Measurements from ENCODE around the gene OR8D2. TPM values are rescaled to one million over a fixed set of nuclear protein-coding genes. Genes with fewer than 3 reads are reported as not detected.

Gene OR8D2
- total RNA-seq, 4 donors from 2014 or later: not detected

DNA sequence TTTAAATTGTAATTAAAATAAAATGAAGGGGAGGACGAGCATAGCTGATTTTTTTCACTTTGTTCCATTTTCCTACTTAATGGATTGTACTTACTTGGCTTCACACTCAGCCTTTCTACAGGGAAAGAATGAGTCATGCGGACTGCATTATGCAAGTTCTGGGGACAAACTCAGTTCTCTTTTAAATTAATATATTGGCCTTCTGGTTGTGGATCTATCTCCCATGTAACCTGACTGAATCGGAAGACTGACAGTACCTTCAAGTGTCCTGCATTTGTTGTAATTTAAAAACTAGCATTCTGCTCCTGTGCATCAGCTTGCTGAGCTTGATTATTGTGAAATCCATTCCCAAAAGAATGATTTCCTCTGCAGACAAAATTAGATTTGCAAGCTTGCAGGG lies 18.4 kb downstream of the OR8D2 start:
- in situ Hi-C loops (cut with MboI; ENCODE audit: low pct_ligation_motif_present in 1 of 4, low pct_unique_long_range_greater_than_20kb in 1 of 4, low sequenced_read_pairs in 3 of 4): no loop called here
- DNase-seq: no peak
- 68% methylated on average over 2 to 3 of the region's 3 CpGs for WGBS, 2 donors (ENCODE audit: low coverage in 1 of 2)
- no peaks in the 10 kb centered on the region for H3K36me3 ChIP-seq
- H3K9me3 ChIP-seq: no peaks in the 10 kb centered on the region
- TF ChIP-seq POLR2AphosphoS5 (IDR thresholded peaks at IDR 0.05) (no peak), EP300 (IDR thresholded peaks at IDR 0.05; ENCODE audit: low read depth) (no peak)
- TF ChIP-seq, protein P1, sequence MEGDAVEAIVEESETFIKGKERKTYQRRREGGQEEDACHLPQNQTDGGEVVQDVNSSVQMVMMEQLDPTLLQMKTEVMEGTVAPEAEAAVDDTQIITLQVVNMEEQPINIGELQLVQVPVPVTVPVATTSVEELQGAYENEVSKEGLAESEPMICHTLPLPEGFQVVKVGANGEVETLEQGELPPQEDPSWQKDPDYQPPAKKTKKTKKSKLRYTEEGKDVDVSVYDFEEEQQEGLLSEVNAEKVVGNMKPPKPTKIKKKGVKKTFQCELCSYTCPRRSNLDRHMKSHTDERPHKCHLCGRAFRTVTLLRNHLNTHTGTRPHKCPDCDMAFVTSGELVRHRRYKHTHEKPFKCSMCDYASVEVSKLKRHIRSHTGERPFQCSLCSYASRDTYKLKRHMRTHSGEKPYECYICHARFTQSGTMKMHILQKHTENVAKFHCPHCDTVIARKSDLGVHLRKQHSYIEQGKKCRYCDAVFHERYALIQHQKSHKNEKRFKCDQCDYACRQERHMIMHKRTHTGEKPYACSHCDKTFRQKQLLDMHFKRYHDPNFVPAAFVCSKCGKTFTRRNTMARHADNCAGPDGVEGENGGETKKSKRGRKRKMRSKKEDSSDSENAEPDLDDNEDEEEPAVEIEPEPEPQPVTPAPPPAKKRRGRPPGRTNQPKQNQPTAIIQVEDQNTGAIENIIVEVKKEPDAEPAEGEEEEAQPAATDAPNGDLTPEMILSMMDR (IDR thresholded peaks at IDR 0.05): no peak
- no peak overlapping the region for H3K4me3 ChIP-seq
- intact Hi-C loops (cut with DNase I; ENCODE audit: low total_unique reads): no loop called here
- no peaks in the 10 kb centered on the region for H3K4me1 ChIP-seq
- H3K27ac ChIP-seq: no peak overlapping the region
- no peaks in the 10 kb centered on the region for H3K27me3 ChIP-seq

DNA sequence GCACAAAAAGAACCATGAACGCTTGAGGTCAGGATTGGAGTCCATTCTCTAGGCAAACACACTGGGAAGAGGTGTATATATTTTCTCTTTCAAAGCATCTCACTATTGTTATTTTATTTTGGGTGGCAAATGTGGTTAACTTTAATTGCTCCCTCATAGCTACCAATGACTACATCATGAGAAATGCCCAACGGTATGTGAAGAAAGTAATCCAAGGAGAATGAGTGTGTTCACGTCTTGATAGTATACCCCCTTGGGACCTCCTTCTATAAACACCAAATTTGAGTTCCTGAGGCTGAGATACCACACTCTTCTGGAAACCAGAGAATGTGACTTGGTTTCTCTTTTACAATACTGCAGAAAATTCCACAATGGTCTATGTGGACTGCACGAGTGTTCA lies 22.1 kb downstream of the OR8D2 start:
- in situ Hi-C loops (cut with MboI; ENCODE audit: low pct_ligation_motif_present in 1 of 4, low pct_unique_long_range_greater_than_20kb in 1 of 4, low sequenced_read_pairs in 3 of 4) (no loop called here), intact Hi-C loops (cut with DNase I; ENCODE audit: low total_unique reads) (no loop called here)
- 78% methylated on average over 4 of the region's 4 CpGs for WGBS, 2 donors (ENCODE audit: low coverage in 1 of 2)
- DNase-seq: no peak
- Histone ChIP-seq H3K27ac (no peak overlapping the region), H3K36me3 (no peaks in the 10 kb centered on the region), H3K27me3 (no peaks in the 10 kb centered on the region), H3K4me1 (no peaks in the 10 kb centered on the region), H3K9me3 (no peaks in the 10 kb centered on the region), H3K4me3 (no peak overlapping the region)
- TF ChIP-seq, protein P1 (IDR thresholded peaks at IDR 0.05): no peak

DNA sequence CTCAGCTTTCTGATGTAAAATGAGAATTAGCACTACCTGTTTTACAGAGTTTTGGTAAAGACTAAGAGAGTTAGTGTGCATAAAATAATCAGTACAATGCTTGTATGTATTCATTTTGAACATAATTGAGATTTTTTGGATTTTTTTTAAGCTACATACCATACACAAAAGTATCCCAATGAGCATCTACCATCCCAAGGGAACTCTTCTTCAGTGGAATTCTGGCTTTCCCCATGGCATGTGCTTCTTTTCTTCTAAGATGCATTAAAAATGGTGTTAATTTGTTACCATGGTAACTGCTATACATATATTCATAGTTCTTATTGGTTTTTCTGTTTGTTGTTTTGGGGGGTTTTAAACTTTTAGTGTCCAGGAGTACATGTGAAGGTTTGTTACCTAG lies 24.0 kb downstream of the OR8D2 start:
- Histone ChIP-seq H3K27ac (no peak overlapping the region), H3K36me3 (no peaks in the 10 kb centered on the region), H3K4me3 (no peak overlapping the region), H3K4me1 (no peaks in the 10 kb centered on the region), H3K9me3 (no peaks in the 10 kb centered on the region), H3K27me3 (no peaks in the 10 kb centered on the region)
- no peak for DNase-seq
- in situ Hi-C loops (cut with MboI; ENCODE audit: low pct_ligation_motif_present in 1 of 4, low pct_unique_long_range_greater_than_20kb in 1 of 4, low sequenced_read_pairs in 3 of 4): no loop called here
- TF ChIP-seq EP300 (IDR thresholded peaks at IDR 0.05; ENCODE audit: low read depth) (no peak), POLR2A (IDR thresholded peaks at IDR 0.05) (no peak), POLR2AphosphoS5 (IDR thresholded peaks at IDR 0.05) (no peak)
- TF ChIP-seq, protein P1 (IDR thresholded peaks at IDR 0.05): no peak
- intact Hi-C loops (cut with DNase I; ENCODE audit: low total_unique reads): no loop called here

DNA sequence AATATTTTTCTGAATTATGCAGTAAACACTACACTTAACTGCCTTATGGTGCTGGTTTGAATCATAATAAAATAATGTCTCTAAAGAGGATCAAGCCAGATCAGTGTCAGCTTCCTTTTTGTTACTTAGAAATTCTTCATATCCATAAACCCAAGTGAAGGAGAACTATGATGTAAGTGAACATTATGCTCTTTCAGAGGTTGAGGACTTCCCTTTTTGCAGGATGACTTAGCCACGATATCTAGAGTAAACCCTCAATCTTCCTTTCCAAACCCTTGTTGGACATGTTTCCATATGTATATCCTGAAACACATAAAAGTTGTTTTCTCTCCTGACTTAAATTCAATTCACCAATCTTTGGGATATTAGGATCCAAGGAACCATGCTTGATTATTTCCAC lies 25.3 kb downstream of the OR8D2 start:
- no peak for DNase-seq
- no peaks in the 10 kb centered on the region for H3K4me1 ChIP-seq
- H3K27ac ChIP-seq: no peak overlapping the region
- WGBS, 2 donors (ENCODE audit: low coverage in 1 of 2): 43 to 65% methylated on average over 1 of the region's 1 CpG
- intact Hi-C loops (cut with DNase I; ENCODE audit: low total_unique reads) (no loop called here), in situ Hi-C loops (cut with MboI; ENCODE audit: low pct_ligation_motif_present in 1 of 4, low pct_unique_long_range_greater_than_20kb in 1 of 4, low sequenced_read_pairs in 3 of 4) (no loop called here)
- no peaks in the 10 kb centered on the region for H3K9me3 ChIP-seq
- H3K4me3 ChIP-seq: no peak overlapping the region
- H3K27me3 ChIP-seq: no peaks in the 10 kb centered on the region
- H3K36me3 ChIP-seq: no peaks in the 10 kb centered on the region
- TF ChIP-seq EP300 (IDR thresholded peaks at IDR 0.05; ENCODE audit: low read depth) (no peak), POLR2AphosphoS5 (IDR thresholded peaks at IDR 0.05) (no peak), POLR2A (IDR thresholded peaks at IDR 0.05) (no peak)

DNA sequence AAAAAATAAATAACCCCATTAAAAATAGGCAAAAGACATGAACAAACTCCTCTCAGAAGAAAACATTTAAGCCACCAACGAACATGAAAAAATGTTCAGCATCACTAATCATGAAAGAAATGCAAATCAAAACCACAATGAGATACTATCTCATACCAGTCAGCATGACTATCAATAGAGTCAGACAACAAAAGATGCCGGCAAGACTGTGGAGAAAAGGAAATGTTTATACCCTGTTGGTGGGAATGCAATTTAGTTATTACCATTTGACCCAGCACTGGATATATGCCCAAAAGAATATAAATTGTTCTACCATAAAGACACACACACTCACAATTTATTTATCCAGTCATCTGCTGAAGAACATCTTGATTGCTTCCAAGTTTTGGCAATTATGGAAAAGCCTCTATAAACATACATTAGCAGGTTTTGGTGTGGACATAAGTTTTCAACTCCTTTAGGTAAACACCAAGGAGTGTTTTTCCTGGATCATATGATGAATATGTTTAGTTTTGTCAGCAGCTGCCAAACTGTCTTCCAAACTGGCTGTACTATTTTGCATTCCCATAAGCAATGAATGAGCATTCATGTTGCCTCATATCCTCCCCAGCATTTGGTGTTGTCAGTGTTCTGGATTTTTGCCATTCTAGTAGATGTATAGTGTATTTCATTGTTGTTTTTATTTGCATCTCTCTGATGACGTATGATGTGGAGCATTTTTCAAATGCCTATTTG lies 34.2 kb downstream of the OR8D2 start:
- no peak overlapping the region for H3K4me3 ChIP-seq
- in situ Hi-C loops (cut with MboI; ENCODE audit: low pct_ligation_motif_present in 1 of 4, low pct_unique_long_range_greater_than_20kb in 1 of 4, low sequenced_read_pairs in 3 of 4) (no loop called here), intact Hi-C loops (cut with DNase I; ENCODE audit: low total_unique reads) (no loop called here)
- H3K4me1 ChIP-seq: no peaks in the 10 kb centered on the region
- no peaks in the 10 kb centered on the region for H3K27me3 ChIP-seq
- 50 to 58% methylated on average over 3 of the region's 3 CpGs for WGBS, 2 donors (ENCODE audit: low coverage in 1 of 2)
- no peaks in the 10 kb centered on the region for H3K36me3 ChIP-seq
- DNase-seq: no peak
- TF ChIP-seq, protein P1 (IDR thresholded peaks at IDR 0.05): no peak
- no peak for TF ChIP-seq POLR2AphosphoS5 (IDR thresholded peaks at IDR 0.05)
- TF ChIP-seq EP300 (IDR thresholded peaks at IDR 0.05; ENCODE audit: low read depth): no peak
- TF ChIP-seq POLR2A (IDR thresholded peaks at IDR 0.05): no peak
- H3K9me3 ChIP-seq: no peaks in the 10 kb centered on the region
- H3K27ac ChIP-seq: no peak overlapping the region
